ENCODE results near the gene THAP4.

Gene THAP4

DNA sequence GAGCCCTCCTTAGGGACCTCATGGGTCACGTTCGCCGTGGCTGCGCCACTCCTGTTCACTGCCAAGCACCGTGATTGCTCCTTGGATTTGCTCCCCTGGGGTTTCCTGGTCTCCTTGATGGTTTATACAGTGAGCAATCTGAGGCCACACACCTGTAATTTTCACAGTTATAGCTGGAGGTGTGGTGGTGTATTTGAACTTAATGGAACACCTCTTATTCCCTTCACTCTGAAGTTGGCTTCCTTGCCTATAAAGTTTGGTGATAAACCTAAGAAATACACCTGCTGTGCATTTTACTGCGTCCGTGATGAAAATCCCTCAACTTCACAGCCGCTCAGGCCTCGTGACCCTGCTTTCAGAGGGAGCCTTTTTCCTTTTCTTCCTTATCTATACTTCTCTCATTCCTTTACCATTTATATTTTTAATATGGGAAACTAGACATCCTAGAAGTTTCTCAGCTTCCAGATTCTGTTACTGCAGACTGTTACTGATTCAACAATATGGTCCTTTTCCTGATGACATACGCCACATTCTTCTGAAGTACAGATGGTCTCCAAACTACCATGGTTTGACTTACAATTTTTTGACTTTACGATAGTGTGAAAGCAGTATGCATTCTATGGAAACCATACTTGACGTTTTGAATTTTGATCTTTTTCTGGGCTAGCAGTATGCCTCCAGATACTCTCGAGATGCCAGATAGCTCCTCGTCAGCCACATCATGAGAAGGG lies 9.1 kb upstream of the THAP4 start:
- H3K4me2 ChIP-seq (ENCODE audit: insufficient read depth, low read length): no peak overlapping the region
- ATAC-seq (ENCODE audit: insufficient read depth, low read depth) (no peak), DNase-seq (no peak)
- no peaks in the 10 kb centered on the region for H3K4me1 ChIP-seq (ENCODE audit: insufficient read depth, low read length)
- peaks cover 91% of the 10 kb centered on the region for H3K79me2 ChIP-seq (ENCODE audit: insufficient read depth, low read length)
- H3K4me3 ChIP-seq (ENCODE audit: low read depth in 1 of 2, low read length in 2 of 2): no peak overlapping the region
- H3K9ac ChIP-seq (ENCODE audit: low read depth, low read length): no peak overlapping the region
- no peak overlapping the region for H2AFZ ChIP-seq (ENCODE audit: low read depth, low read length)
- no peaks in the 10 kb centered on the region for H3K27me3 ChIP-seq (ENCODE audit: insufficient read depth, low read length, poor library complexity)
- peaks cover 69% of the 10 kb centered on the region for H4K20me1 ChIP-seq (ENCODE audit: insufficient read depth, low read length)
- no peak overlapping the region for H3K27ac ChIP-seq (ENCODE audit: low read length)
- no peak for TF ChIP-seq EZH2 (IDR thresholded peaks at IDR 0.05; ENCODE audit: borderline replicate concordance, low read depth, low read length, severe bottlenecking)
- TF ChIP-seq, protein P1, sequence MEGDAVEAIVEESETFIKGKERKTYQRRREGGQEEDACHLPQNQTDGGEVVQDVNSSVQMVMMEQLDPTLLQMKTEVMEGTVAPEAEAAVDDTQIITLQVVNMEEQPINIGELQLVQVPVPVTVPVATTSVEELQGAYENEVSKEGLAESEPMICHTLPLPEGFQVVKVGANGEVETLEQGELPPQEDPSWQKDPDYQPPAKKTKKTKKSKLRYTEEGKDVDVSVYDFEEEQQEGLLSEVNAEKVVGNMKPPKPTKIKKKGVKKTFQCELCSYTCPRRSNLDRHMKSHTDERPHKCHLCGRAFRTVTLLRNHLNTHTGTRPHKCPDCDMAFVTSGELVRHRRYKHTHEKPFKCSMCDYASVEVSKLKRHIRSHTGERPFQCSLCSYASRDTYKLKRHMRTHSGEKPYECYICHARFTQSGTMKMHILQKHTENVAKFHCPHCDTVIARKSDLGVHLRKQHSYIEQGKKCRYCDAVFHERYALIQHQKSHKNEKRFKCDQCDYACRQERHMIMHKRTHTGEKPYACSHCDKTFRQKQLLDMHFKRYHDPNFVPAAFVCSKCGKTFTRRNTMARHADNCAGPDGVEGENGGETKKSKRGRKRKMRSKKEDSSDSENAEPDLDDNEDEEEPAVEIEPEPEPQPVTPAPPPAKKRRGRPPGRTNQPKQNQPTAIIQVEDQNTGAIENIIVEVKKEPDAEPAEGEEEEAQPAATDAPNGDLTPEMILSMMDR (IDR thresholded peaks at IDR 0.05; ENCODE audit: borderline replicate concordance, extremely low read depth, low read length, poor library complexity, severe bottlenecking): no peak
- H3K9me3 ChIP-seq (ENCODE audit: insufficient read depth, low read length, severe bottlenecking): no peaks in the 10 kb centered on the region
- peaks cover 30% of the 10 kb centered on the region for H3K36me3 ChIP-seq (ENCODE audit: insufficient read depth, low read length)

DNA sequence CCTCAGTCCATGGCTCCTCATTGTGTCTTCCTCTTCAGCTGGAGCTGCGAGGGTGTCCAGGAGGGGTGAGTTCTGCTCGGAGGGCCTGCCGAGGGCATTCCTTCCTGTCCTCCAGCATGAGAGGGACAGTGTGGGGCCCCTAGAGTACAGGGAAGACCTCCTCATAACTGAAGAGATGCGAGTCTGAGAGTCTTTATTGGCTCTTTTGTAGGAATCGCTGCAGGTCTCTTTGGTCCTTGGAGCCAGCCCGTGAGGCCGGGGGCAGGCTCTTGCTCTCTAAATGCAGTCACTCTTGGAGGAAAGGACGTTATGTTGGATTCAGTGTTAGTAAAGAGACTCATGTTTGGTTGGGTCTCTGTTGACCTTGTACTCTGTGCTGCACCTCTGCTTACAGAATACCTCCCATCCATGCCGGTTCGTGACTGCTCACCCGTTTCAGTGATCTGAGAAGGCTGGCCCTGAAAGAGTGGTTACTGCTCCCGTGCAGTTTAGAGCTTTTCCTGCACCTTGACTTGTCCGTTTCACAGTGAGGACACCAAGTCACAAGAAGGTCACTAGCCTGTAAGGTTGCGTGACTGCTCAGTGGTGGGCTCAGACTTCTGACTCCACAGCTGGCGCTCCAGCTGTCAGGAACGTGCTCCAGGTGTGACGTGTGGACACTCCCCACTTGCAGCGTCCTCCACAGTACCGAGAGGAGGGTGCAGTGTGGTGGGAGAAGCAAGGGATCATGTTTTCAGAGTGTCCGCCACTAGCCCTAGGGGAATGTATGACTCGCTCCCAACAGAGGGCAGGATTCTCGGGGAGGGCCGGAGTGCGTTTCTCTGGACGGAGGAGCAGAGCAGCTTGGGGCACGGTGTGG lies 8.3 kb upstream of the THAP4 start:
- ATAC-seq (ENCODE audit: insufficient read depth, low read depth) (no peak), DNase-seq (no peak)
- Histone ChIP-seq H3K4me1 (ENCODE audit: insufficient read depth, low read length) (peaks cover 3% of the 10 kb centered on the region; the same call in 1 of the 2 replicates), H3K27ac (ENCODE audit: low read length) (no peak overlapping the region), H2AFZ (ENCODE audit: low read depth, low read length) (no peak overlapping the region), H3K4me2 (ENCODE audit: insufficient read depth, low read length) (no peak overlapping the region), H4K20me1 (ENCODE audit: insufficient read depth, low read length) (peaks cover 69% of the 10 kb centered on the region), H3K79me2 (ENCODE audit: insufficient read depth, low read length) (peaks cover 91% of the 10 kb centered on the region), H3K4me3 (ENCODE audit: low read depth in 1 of 2, low read length in 2 of 2) (no peak overlapping the region), H3K9ac (ENCODE audit: low read depth, low read length) (no peak overlapping the region), H3K9me3 (ENCODE audit: insufficient read depth, low read length, severe bottlenecking) (no peaks in the 10 kb centered on the region), H3K27me3 (ENCODE audit: insufficient read depth, low read length, poor library complexity) (no peaks in the 10 kb centered on the region), H3K36me3 (ENCODE audit: insufficient read depth, low read length) (peaks cover 27% of the 10 kb centered on the region)
- TF ChIP-seq EZH2 (IDR thresholded peaks at IDR 0.05; ENCODE audit: borderline replicate concordance, low read depth, low read length, severe bottlenecking): no peak
- TF ChIP-seq, protein P1 (IDR thresholded peaks at IDR 0.05; ENCODE audit: borderline replicate concordance, extremely low read depth, low read length, poor library complexity, severe bottlenecking): no peak

- DNase-seq: no peak
These were observed 4.7 kb upstream of the THAP4 start for GRCh38 chr2:241641631-241642030.

More at GRCh38 chr2:241641631-241642030, 4.7 kb upstream of the THAP4 start:
- Histone ChIP-seq H3K27me3 (ENCODE audit: insufficient read depth, low read length, poor library complexity) (no peaks in the 10 kb centered on the region), H3K4me3 (ENCODE audit: low read depth in 1 of 2, low read length in 2 of 2) (no peak overlapping the region), H3K9ac (ENCODE audit: low read depth, low read length) (no peak overlapping the region), H3K9me3 (ENCODE audit: insufficient read depth, low read length, severe bottlenecking) (peaks cover 13% of the 10 kb centered on the region), H3K79me2 (ENCODE audit: insufficient read depth, low read length) (peaks cover 87% of the 10 kb centered on the region), H4K20me1 (ENCODE audit: insufficient read depth, low read length) (peaks cover 51% of the 10 kb centered on the region), H3K4me1 (ENCODE audit: insufficient read depth, low read length) (peaks cover 24% of the 10 kb centered on the region), H3K36me3 (ENCODE audit: insufficient read depth, low read length) (peaks cover 40% of the 10 kb centered on the region), H2AFZ (ENCODE audit: low read depth, low read length) (no peak overlapping the region), H3K27ac (ENCODE audit: low read length) (no peak overlapping the region), H3K4me2 (ENCODE audit: insufficient read depth, low read length) (no peak overlapping the region)
- ATAC-seq (ENCODE audit: insufficient read depth, low read depth): no peak
- no peak for TF ChIP-seq EZH2 (IDR thresholded peaks at IDR 0.05; ENCODE audit: borderline replicate concordance, low read depth, low read length, severe bottlenecking)
- TF ChIP-seq, protein P1 (IDR thresholded peaks at IDR 0.05; ENCODE audit: borderline replicate concordance, extremely low read depth, low read length, poor library complexity, severe bottlenecking): no peak

Measured in DND-41 (cell line).